ENCODE measurements around the gene TLR2. TPM values are rescaled to one million over a fixed set of nuclear protein-coding genes. Genes with fewer than 3 reads are reported as not detected.

Gene TLR2
- total RNA-seq, 1 experiment from 2014 or later, result not detected

- H3K36me3 ChIP-seq (ENCODE audit: insufficient read depth, low read length), result no peaks in the 10 kb centered on the region
- H3K9ac ChIP-seq (ENCODE audit: low read length), result peak overlapping the region; percentile 37
- no peaks in the 10 kb centered on the region for H3K9me2 ChIP-seq (replicated peaks; ENCODE audit: insufficient read depth, low read length)
- peaks cover 59% of the 10 kb centered on the region for H3K4me1 ChIP-seq (ENCODE audit: low read length)
- H3K27ac ChIP-seq (ENCODE audit: low read length), result peak overlapping the region; percentile 75
- no peaks in the 10 kb centered on the region for H3K27me3 ChIP-seq (ENCODE audit: low read length)
- peak overlapping the region; percentile 74 for H3K4me2 ChIP-seq (ENCODE audit: low read depth, low read length, poor library complexity, severe bottlenecking)
- H2AFZ ChIP-seq (ENCODE audit: low read length), result peak overlapping the region; percentile 81
- H3K9me3 ChIP-seq (ENCODE audit: low read length), result no peaks in the 10 kb centered on the region
- peak; percentile 65 for DNase-seq
- peak overlapping the region; percentile 43 for H3K4me3 ChIP-seq (ENCODE audit: low read length)
- H4K20me1 ChIP-seq (ENCODE audit: insufficient read depth, low read depth, low read length), result no peaks in the 10 kb centered on the region
- H3K79me2 ChIP-seq (ENCODE audit: low read length), result no peaks in the 10 kb centered on the region
Measured at GRCh38 chr4:153728151-153728550, 44.1 kb downstream of the TLR2 start.

GRCh38 chr4:153728660-153729059, 44.6 kb downstream of the TLR2 start:
- Histone ChIP-seq H2AFZ (ENCODE audit: low read length) (peak overlapping the region; percentile 81), H3K4me2 (ENCODE audit: low read depth, low read length, poor library complexity, severe bottlenecking) (peak overlapping the region; percentile 74), H3K4me3 (ENCODE audit: low read length) (peak overlapping the region; percentile 43), H3K4me1 (ENCODE audit: low read length) (peaks cover 59% of the 10 kb centered on the region), H4K20me1 (ENCODE audit: insufficient read depth, low read depth, low read length) (no peaks in the 10 kb centered on the region), H3K27ac (ENCODE audit: low read length) (peak overlapping the region; percentile 75), H3K79me2 (ENCODE audit: low read length) (no peaks in the 10 kb centered on the region), H3K9ac (ENCODE audit: low read length) (peak overlapping the region; percentile 37), H3K27me3 (ENCODE audit: low read length) (no peaks in the 10 kb centered on the region), H3K9me2 (replicated peaks; ENCODE audit: insufficient read depth, low read length) (no peaks in the 10 kb centered on the region), H3K36me3 (ENCODE audit: insufficient read depth, low read length) (no peaks in the 10 kb centered on the region), H3K9me3 (ENCODE audit: low read length) (no peaks in the 10 kb centered on the region)
- DNase-seq, result peak; percentile 79

GRCh38 chr4:153729895-153730294, 45.8 kb downstream of the TLR2 start:
- no peak overlapping the region for H3K4me3 ChIP-seq (ENCODE audit: low read length)
- no peak overlapping the region for H3K27ac ChIP-seq (ENCODE audit: low read length)
- H3K36me3 ChIP-seq (ENCODE audit: insufficient read depth, low read length), result no peaks in the 10 kb centered on the region
- H3K27me3 ChIP-seq (ENCODE audit: low read length), result no peaks in the 10 kb centered on the region
- no peak overlapping the region; the same call in 1 of the 2 replicates for H2AFZ ChIP-seq (ENCODE audit: low read length)
- no peaks in the 10 kb centered on the region for H3K9me2 ChIP-seq (replicated peaks; ENCODE audit: insufficient read depth, low read length)
- H3K9me3 ChIP-seq (ENCODE audit: low read length), result no peaks in the 10 kb centered on the region
- no peak overlapping the region for H3K4me2 ChIP-seq (ENCODE audit: low read depth, low read length, poor library complexity, severe bottlenecking)
- H3K9ac ChIP-seq (ENCODE audit: low read length), result no peak overlapping the region
- no peaks in the 10 kb centered on the region for H4K20me1 ChIP-seq (ENCODE audit: insufficient read depth, low read depth, low read length)
- H3K79me2 ChIP-seq (ENCODE audit: low read length), result no peaks in the 10 kb centered on the region
- H3K4me1 ChIP-seq (ENCODE audit: low read length), result peaks cover 64% of the 10 kb centered on the region
- DNase-seq, result peak; percentile 51

GRCh38 chr4:153731239-153731638, 47.2 kb downstream of the TLR2 start:
- Histone ChIP-seq H3K27me3 (ENCODE audit: low read length) (no peaks in the 10 kb centered on the region), H3K9me3 (ENCODE audit: low read length) (no peaks in the 10 kb centered on the region), H3K79me2 (ENCODE audit: low read length) (no peaks in the 10 kb centered on the region), H2AFZ (ENCODE audit: low read length) (no peak overlapping the region), H4K20me1 (ENCODE audit: insufficient read depth, low read depth, low read length) (no peaks in the 10 kb centered on the region), H3K27ac (ENCODE audit: low read length) (no peak overlapping the region), H3K4me2 (ENCODE audit: low read depth, low read length, poor library complexity, severe bottlenecking) (no peak overlapping the region), H3K36me3 (ENCODE audit: insufficient read depth, low read length) (no peaks in the 10 kb centered on the region), H3K4me1 (ENCODE audit: low read length) (peaks cover 60% of the 10 kb centered on the region), H3K9ac (ENCODE audit: low read length) (no peak overlapping the region), H3K4me3 (ENCODE audit: low read length) (no peak overlapping the region), H3K9me2 (replicated peaks; ENCODE audit: insufficient read depth, low read length) (no peaks in the 10 kb centered on the region)
- DNase-seq, result no peak

GRCh38 chr4:153733751-153734448, 49.8 kb downstream of the TLR2 start:
- no peak for DNase-seq
- Histone ChIP-seq H4K20me1 (ENCODE audit: insufficient read depth, low read depth, low read length) (no peaks in the 10 kb centered on the region), H3K4me1 (ENCODE audit: low read length) (peaks cover 33% of the 10 kb centered on the region), H3K79me2 (ENCODE audit: low read length) (no peaks in the 10 kb centered on the region), H3K27ac (ENCODE audit: low read length) (no peak overlapping the region), H3K4me2 (ENCODE audit: low read depth, low read length, poor library complexity, severe bottlenecking) (no peak overlapping the region), H3K4me3 (ENCODE audit: low read length) (no peak overlapping the region), H3K9ac (ENCODE audit: low read length) (no peak overlapping the region), H3K27me3 (ENCODE audit: low read length) (no peaks in the 10 kb centered on the region), H3K9me2 (replicated peaks; ENCODE audit: insufficient read depth, low read length) (no peaks in the 10 kb centered on the region), H2AFZ (ENCODE audit: low read length) (no peak overlapping the region), H3K36me3 (ENCODE audit: insufficient read depth, low read length) (no peaks in the 10 kb centered on the region), H3K9me3 (ENCODE audit: low read length) (no peaks in the 10 kb centered on the region)

GRCh38 chr4:153735906-153736461, 51.9 kb downstream of the TLR2 start:
- no peak overlapping the region for H2AFZ ChIP-seq (ENCODE audit: low read length)
- H3K4me1 ChIP-seq (ENCODE audit: low read length), result peaks cover 13% of the 10 kb centered on the region
- H3K9ac ChIP-seq (ENCODE audit: low read length), result no peak overlapping the region
- H3K4me3 ChIP-seq (ENCODE audit: low read length), result no peak overlapping the region
- no peaks in the 10 kb centered on the region for H3K79me2 ChIP-seq (ENCODE audit: low read length)
- H3K27ac ChIP-seq (ENCODE audit: low read length), result no peak overlapping the region
- no peaks in the 10 kb centered on the region for H4K20me1 ChIP-seq (ENCODE audit: insufficient read depth, low read depth, low read length)
- no peaks in the 10 kb centered on the region for H3K36me3 ChIP-seq (ENCODE audit: insufficient read depth, low read length)
- no peaks in the 10 kb centered on the region for H3K9me2 ChIP-seq (replicated peaks; ENCODE audit: insufficient read depth, low read length)
- peaks cover under 1% of the 10 kb centered on the region; the same call in 1 of the 2 replicates for H3K27me3 ChIP-seq (ENCODE audit: low read length)
- H3K4me2 ChIP-seq (ENCODE audit: low read depth, low read length, poor library complexity, severe bottlenecking), result no peak overlapping the region
- peaks cover 6% of the 10 kb centered on the region; the same call in 1 of the 2 replicates for H3K9me3 ChIP-seq (ENCODE audit: low read length)
- no peak for DNase-seq

GRCh38 chr4:153741541-153741940, 57.5 kb downstream of the TLR2 start:
- H2AFZ ChIP-seq (ENCODE audit: low read length), result no peak overlapping the region
- H3K4me1 ChIP-seq (ENCODE audit: low read length), result no peaks in the 10 kb centered on the region
- DNase-seq, result no peak
- H3K79me2 ChIP-seq (ENCODE audit: low read length), result no peaks in the 10 kb centered on the region
- H3K9ac ChIP-seq (ENCODE audit: low read length), result no peak overlapping the region
- H3K4me3 ChIP-seq (ENCODE audit: low read length), result no peak overlapping the region
- H4K20me1 ChIP-seq (ENCODE audit: insufficient read depth, low read depth, low read length), result no peaks in the 10 kb centered on the region
- no peaks in the 10 kb centered on the region for H3K36me3 ChIP-seq (ENCODE audit: insufficient read depth, low read length)
- H3K27ac ChIP-seq (ENCODE audit: low read length), result no peak overlapping the region
- H3K9me2 ChIP-seq (replicated peaks; ENCODE audit: insufficient read depth, low read length), result no peaks in the 10 kb centered on the region
- peaks cover 4% of the 10 kb centered on the region; the same call in 1 of the 2 replicates for H3K27me3 ChIP-seq (ENCODE audit: low read length)
- peaks cover 7% of the 10 kb centered on the region; the same call in 1 of the 2 replicates for H3K9me3 ChIP-seq (ENCODE audit: low read length)
- H3K4me2 ChIP-seq (ENCODE audit: low read depth, low read length, poor library complexity, severe bottlenecking), result no peak overlapping the region

- Histone ChIP-seq H3K79me2 (ENCODE audit: low read length) (no peaks in the 10 kb centered on the region), H3K4me3 (ENCODE audit: low read length) (no peak overlapping the region), H3K27me3 (ENCODE audit: low read length) (peaks cover 4% of the 10 kb centered on the region; the same call in 1 of the 2 replicates), H3K4me1 (ENCODE audit: low read length) (no peaks in the 10 kb centered on the region), H3K4me2 (ENCODE audit: low read depth, low read length, poor library complexity, severe bottlenecking) (no peak overlapping the region), H3K9ac (ENCODE audit: low read length) (no peak overlapping the region), H3K9me2 (replicated peaks; ENCODE audit: insufficient read depth, low read length) (no peaks in the 10 kb centered on the region), H4K20me1 (ENCODE audit: insufficient read depth, low read depth, low read length) (no peaks in the 10 kb centered on the region), H3K27ac (ENCODE audit: low read length) (no peak overlapping the region), H3K9me3 (ENCODE audit: low read length) (peaks cover 4% of the 10 kb centered on the region; the same call in 1 of the 2 replicates), H3K36me3 (ENCODE audit: insufficient read depth, low read length) (no peaks in the 10 kb centered on the region), H2AFZ (ENCODE audit: low read length) (no peak overlapping the region)
- DNase-seq, result no peak
Measured at GRCh38 chr4:153745651-153746050, 61.6 kb downstream of the TLR2 start.

Data from Karpas-422 (cell line).